Hepatocyte (in vitro differentiated cells): ENCODE results near the gene ACP7.

Experiments
- EZH2 ChIP-seq: fragments of 200-600 bp; sonication (generic); IDR thresholded peaks from 2 replicates; pipeline ENCODE4 v1.6.1; 2016; ENCODE audit warnings: antibody characterized with exemption, mild to moderate bottlenecking, borderline replicate concordance
- EZH2phosphoT487 ChIP-seq: fragments of 200-600 bp; sonication (generic); IDR thresholded peaks from one replicate; pipeline ENCODE4 v1.6.1; 2018; ENCODE audit warnings: antibody characterized with exemption, mild to moderate bottlenecking, low read depth, moderate library complexity; ENCODE audit not compliant: unreplicated experiment, severe bottlenecking

DNA sequence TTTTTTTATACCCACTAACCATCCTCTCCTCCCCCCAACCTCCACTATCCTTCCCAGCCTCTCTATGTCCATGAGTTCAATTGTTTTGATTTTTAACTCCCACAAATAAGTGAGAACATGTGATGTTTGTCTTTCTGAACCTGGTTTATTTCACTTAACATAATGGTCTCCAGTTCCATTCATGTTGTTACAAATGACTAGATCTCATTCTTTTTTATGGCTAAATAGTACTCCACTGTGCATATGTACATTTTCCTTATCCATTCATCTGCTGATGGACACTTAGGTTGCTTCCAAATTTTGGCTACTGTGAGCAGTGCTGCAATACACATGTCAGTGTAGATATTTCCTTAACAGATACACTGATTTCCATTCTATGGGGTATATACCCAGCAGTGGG, 24.9 kb upstream of the ACP7 start:
- no peak for TF ChIP-seq EZH2phosphoT487
- TF ChIP-seq EZH2: no peak
